H54 (cell line): ENCODE measurements around the gene FUT7.

Experiments used
- DNase-seq: peaks from one replicate; pipeline ENCODE4 v3.0.0; 2011; ENCODE audit warnings: low spot score, mixed read lengths; ENCODE audit not compliant: insufficient read length
- FAIRE-seq: peaks from 3 replicates; lab custom pipeline; 2011; peaks lifted over from hg19 to GRCh38; lab: Jason Lieb, UNC
- POLR2A ChIP-seq: IDR thresholded peaks from 2 replicates; pipeline ENCODE4 v1.6.1; 2011; ENCODE audit warnings: low read depth, mild to moderate bottlenecking, low read length

The FUT7 gene

DNA sequence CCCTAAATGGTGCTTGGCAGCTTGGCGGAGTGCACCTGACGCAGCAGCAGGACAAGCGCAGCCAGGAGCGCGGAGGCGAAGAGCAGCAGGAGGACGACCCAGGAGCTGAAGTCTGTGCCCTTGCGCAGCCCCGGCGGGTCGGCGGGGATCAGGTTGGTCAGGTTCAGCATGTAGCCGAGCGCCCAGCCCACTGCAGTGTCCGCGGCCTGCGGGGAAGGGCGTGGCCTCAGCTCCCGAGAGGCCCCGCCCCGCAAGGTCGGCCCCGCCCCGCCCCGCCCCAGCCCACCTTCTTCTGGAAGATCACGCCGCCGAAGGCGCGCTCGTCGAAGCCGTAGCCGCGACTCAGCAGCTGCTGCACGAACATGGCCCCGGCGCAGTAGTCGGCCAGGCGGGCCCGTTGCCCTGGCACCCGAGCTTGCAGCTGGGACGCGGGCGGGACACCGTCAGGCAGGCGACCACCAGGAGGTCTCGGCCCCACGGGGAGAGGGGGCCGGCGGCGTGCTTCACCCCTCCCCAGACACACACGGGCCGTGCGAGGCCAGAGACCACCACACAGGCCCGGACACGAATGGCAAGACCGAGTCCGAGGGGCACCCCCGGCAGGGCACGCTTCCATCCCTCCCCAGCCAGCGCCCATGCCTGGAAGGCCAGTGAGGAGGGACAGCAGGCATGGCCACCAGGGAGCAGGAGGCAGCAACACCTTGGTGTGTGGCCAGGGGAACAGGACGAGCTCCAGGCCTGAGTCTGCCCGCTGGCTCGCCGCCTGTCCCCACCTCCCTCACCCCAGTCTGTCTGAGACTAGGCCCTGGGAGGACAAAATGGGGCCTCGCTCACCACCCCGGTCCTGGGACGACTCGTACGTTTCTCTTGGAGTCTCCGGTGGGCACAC lies 17.0 kb upstream of the FUT7 start:
- DNase-seq (no peak), FAIRE-seq (no peak)
- no peak for TF ChIP-seq POLR2A

- peak; percentile 100 for DNase-seq
- FAIRE-seq, result no peak
- peak; percentile 69; the same call in 1 of the 2 replicates for TF ChIP-seq POLR2A
Observed at GRCh38 chr9:137046088-137046787, 14.3 kb upstream of the FUT7 start, which contains the start of gene NPDC1. Gene NPDC1, minus strand, starts transcription at chr9:137046177. Its CDS starts 188 bp downstream, at chr9:137045989.

GRCh38 chr9:137045294-137046087 lies 13.6 kb upstream of the FUT7 start:
- no peak for FAIRE-seq
- TF ChIP-seq POLR2A, result no peak
- DNase-seq, result peak; percentile 89

GRCh38 chr9:137044502-137045177 lies 12.8 kb upstream of the FUT7 start:
- no peak; the same call in 1 of the 2 replicates for TF ChIP-seq POLR2A
- DNase-seq, result peak; percentile 82
- FAIRE-seq, result no peak

GRCh38 chr9:137044037-137044436 lies 12.1 kb upstream of the FUT7 start:
- no peak for TF ChIP-seq POLR2A
- FAIRE-seq (no peak), DNase-seq (no peak)

DNA sequence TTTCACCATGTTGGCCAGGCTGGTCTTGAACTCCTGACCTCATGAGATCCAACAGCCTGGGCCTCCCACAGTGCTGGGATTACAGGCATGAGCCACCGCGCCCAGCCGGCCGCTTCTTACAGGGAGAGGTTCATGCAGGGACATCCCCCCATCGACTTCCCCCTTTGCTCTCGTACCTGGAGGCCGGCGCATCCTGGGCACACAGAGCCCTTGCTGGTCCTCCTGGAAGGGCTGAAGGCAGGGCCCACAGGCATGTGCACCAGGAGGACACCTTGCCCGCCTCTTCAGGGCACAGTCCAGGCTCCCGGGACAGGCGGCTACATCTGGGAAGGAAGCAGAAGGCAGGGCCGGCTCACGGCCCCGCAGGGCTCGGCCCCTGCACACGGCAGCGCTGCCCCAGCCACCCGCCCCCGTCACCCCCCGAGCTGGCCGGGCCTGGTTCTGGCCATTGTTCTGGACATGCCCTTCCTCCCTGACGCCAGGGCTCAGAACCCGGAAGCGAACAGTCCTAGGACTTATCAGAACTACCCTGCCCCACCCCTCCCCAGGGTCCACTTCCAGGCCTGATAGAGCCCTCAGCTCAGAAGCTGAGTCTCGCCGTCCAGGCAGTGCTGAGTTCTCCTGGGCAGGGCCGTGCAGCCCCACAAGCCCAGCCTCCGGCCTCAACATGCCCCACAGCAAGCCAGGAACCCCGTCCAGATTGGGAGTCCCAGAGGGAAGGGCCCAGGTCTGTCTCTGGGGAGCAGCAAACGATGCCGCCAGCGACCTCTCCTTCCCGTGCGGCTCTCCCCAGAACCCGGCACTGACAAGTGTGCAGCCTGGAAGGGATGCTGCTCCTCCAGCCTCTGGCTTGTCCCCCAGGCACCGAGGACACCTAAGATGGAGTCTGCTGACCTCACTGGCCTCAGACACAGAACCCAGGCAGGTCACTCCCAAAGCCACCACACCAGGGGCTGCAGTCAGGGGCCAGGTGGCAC lies 11.2 kb upstream of the FUT7 start:
- FAIRE-seq (no peak), DNase-seq (no peak)
- TF ChIP-seq POLR2A, result no peak

DNA sequence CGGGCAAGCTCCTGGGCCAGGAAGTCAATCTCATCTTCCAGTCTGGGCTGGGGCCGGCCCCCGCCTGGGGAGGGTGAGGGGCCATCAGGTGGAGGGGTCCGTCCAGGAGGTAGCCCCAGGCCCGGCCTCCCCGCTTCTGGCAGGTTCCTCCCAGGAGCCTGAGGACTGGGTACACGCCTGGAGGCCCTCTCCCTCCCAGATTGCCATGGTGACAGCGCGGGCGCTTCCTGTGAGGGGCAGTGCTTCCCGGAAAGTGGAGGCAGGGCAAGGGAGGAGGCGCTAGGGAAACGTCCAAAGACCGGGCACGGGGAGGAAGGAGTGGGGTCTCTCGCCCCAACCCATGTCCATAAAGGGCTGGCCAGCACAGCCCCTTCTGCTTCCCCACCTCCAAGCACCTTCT lies 9.2 kb upstream of the FUT7 start:
- no peak for DNase-seq
- no peak for FAIRE-seq
- no peak for TF ChIP-seq POLR2A

- DNase-seq (no peak), FAIRE-seq (no peak)
- TF ChIP-seq POLR2A, result no peak
Observed at GRCh38 chr9:137040568-137040967, 8.7 kb upstream of the FUT7 start.

DNA sequence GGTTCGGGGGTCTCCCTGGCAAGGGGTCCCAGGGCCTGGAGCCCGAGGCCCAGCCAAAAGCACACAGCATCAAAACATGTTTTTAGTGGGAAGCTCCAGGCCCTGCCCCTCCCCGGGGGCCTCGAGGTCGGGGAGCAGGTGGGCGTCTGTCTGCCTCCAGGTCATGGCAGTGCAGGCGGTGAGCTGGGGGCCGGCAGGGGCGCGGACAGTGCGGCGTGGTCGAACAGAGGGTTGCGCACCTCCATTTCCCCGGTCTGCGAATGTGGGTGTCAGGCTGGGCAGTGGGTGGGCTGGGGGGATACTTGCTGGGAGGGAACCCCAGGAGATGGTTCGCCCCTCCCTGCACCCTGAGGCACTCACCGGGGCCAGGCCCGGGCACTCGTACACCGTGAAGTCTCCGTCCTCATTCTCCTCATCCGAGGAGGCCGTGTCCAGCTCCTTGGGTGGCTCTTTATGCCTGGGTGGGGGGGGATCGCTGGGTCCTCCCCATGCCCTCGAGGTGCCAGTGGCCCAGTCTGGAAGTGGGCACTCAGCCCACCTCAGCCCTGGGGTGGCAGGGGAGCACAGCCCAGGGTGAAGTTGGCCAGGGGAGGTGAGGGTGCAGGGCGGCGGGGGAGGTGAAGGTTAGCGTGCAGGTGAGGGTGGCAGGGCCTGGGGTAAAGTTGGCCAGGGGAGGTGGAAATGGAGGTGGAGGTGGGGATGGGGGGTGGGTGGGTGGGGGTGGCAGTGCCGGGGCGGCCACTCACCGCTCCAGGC lies 7.9 kb upstream of the FUT7 start:
- no peak for TF ChIP-seq POLR2A
- FAIRE-seq, result no peak
- no peak for DNase-seq

DNA sequence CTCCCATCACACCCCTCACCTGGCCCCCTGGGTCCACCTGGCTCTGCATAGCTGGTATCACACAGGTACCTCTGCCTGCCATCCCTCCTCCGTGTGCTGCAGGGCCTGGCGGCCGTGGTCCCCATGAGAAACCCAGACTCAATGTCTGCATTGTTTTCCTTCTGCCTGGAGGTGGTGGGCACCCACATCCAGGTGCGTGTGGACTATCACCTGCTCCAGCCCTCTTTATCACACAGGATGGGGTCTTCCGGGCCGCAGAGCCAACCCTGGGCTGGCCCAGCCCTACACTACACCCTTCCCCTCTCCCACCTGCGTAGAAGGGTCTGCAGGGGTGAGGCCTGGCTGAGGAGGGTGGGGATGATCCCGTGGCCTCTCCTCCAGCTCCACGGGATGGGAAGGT lies 7.0 kb upstream of the FUT7 start:
- DNase-seq (no peak), FAIRE-seq (no peak)
- no peak for TF ChIP-seq POLR2A

GRCh38 chr9:137037483-137037882 lies 5.6 kb upstream of the FUT7 start:
- FAIRE-seq, result no peak
- no peak for DNase-seq

More at GRCh38 chr9:137037483-137037882, 5.6 kb upstream of the FUT7 start:
- no peak for TF ChIP-seq POLR2A
